PC-9 (cell line): ENCODE measurements around the gene ANTXR2. TPM values are rescaled to one million over a fixed set of nuclear protein-coding genes. Genes with fewer than 3 reads are reported as not detected.

Experiments
- BruUV-seq: library from RNA; stranded (reverse); fragments of 400-500 nt; replicated peaks from 2 replicates; lab custom pipeline; 2021; lab: Mats Ljungman, UMichigan
- CTCF ChIA-PET: fragments of 300-600 bp; sonication (Branson Sonifier 250); formaldehyde crosslinking; loops from one replicate; lab custom pipeline; 2022; ENCODE audit warnings: antibody characterized with exemption; lab: Charles Lee
- POLR2A ChIA-PET: fragments of 300-600 bp; sonication (Branson Sonifier 250); formaldehyde crosslinking; loops from one replicate; lab custom pipeline; 2022; ENCODE audit warnings: antibody characterized with exemption; ENCODE audit not compliant: unreplicated experiment; lab: Charles Lee
- DNase-seq, 2 experiments: peaks; one replicate each; pipeline versions ENCODE4 v3.0.0 to v3.0.0-alpha.2; 2015 to 2022; ENCODE audit warnings: mixed read lengths in 1 of 2
- H2AFZ ChIP-seq: fragments of 200-600 bp; sonication (generic); 2 replicates; pipeline ENCODE4 v1.8.1; 2017; ENCODE audit warnings: antibody characterized with exemption
- H3F3A ChIP-seq: fragments of 200-600 bp; sonication (generic); 2 replicates; pipeline ENCODE4 v1.8.1; 2017; ENCODE audit warnings: antibody characterized with exemption, mild to moderate bottlenecking, low read depth; ENCODE audit not compliant: insufficient read depth
- H3K27ac ChIP-seq: fragments of 200-600 bp; sonication (generic); 2 replicates; pipeline ENCODE4 v1.6.1; 2016; ENCODE audit warnings: mixed run types
- H3K27me3 ChIP-seq: fragments of 200-600 bp; sonication (generic); 2 replicates; pipeline ENCODE4 v1.6.1; 2016; ENCODE audit warnings: low read depth, mixed run types; ENCODE audit not compliant: insufficient read depth
- H3K36me3 ChIP-seq: fragments of 200-600 bp; sonication (generic); 2 replicates; pipeline ENCODE4 v1.6.1; 2016; ENCODE audit warnings: low read depth, mixed run types
- H3K4me1 ChIP-seq: fragments of 200-600 bp; sonication (generic); replicated peaks from 2 replicates; pipeline ENCODE4 v1.6.1; 2016; ENCODE audit warnings: mixed run types; ENCODE audit not compliant: insufficient read depth
- H3K4me2 ChIP-seq: fragments of 200-600 bp; sonication (generic); 2 replicates; pipeline ENCODE4 v1.6.1; 2017; ENCODE audit warnings: mixed run types
- H3K4me3 ChIP-seq: fragments of 200-600 bp; sonication (generic); 2 replicates; pipeline ENCODE4 v1.6.1; 2016; ENCODE audit warnings: mixed run types
- H3K79me2 ChIP-seq: fragments of 200-600 bp; sonication (generic); 2 replicates; pipeline ENCODE4 v1.6.1; 2017; ENCODE audit warnings: low read depth, mixed run types
- H3K9me2 ChIP-seq: fragments of 200-600 bp; sonication (generic); 2 replicates; pipeline ENCODE4 v1.8.1; 2017; ENCODE audit warnings: mild to moderate bottlenecking; ENCODE audit not compliant: insufficient read depth
- H3K9me3 ChIP-seq: fragments of 200-600 bp; sonication (generic); 2 replicates; pipeline ENCODE4 v1.8.1; 2016; ENCODE audit warnings: low read depth; ENCODE audit not compliant: insufficient read depth
- H4K20me1 ChIP-seq: fragments of 200-600 bp; sonication (generic); 2 replicates; pipeline ENCODE4 v1.8.1; 2017; ENCODE audit not compliant: insufficient read depth
- EZH2 ChIP-seq: fragments of 200-600 bp; sonication (generic); IDR thresholded peaks from 2 replicates; pipeline ENCODE4 v1.8.0; 2017; ENCODE audit warnings: antibody characterized with exemption, low read depth
- intact Hi-C: fragments of 100-400 bp; cut with micrococcal nuclease; formaldehyde crosslinking; loops from one replicate; pipeline ENCODE4 v1.10.0; 2022; ENCODE audit not compliant: unreplicated experiment
- total RNA-seq: library from RNA; stranded (reverse); gene quantifications from 2 replicates; pipeline ENCODE4 v1.2.3, GENCODE V29; 2021
- TF ChIP-seq, protein P1 (sequence below): fragments of 200-600 bp; sonication (generic); conservative IDR thresholded peaks from 2 replicates; pipeline ENCODE4 v1.6.1; 2017; ENCODE audit warnings: mixed run types, antibody characterized with exemption, mild to moderate bottlenecking, moderate library complexity

ANTXR2 gene
- total RNA-seq, 1 experiment from 2014 or later, result 2.0 TPM

DNA sequence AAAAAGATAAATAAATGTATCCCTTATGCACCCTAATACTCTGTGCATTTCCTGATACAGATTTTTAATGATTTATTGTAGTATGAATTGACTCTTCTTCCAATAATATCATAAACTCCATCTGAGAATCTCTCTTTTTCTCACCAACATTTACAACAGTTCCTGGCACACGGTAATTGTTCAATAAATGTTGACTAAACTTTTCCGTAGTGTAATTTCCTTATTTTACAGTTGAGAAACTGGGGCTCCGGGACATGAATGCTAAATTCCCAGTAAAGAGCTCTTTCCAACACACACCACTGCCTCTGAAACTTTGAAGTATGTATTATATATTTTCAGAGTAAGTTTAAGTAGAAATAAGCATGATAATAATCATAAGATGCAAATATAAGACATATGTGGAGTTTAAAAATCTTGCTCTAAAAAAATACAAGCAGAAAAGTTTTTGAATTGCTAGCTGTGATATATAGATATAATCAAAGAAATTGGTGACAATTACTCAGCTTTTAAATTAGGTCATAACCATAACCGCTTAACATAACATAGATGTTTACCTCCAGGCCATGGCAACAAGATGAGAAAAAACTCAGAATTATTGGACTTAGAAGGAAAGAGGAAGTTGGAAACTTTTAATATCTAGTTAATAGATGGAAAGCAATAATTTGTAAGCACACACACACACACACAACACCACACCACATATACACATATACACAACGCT, 28.2 kb upstream of the ANTXR2 start:
- H3K36me3 ChIP-seq, result no peaks in the 10 kb centered on the region
- H3K4me1 ChIP-seq, result no peaks in the 10 kb centered on the region
- H3K4me2 ChIP-seq, result no peak overlapping the region
- no TSS peak for BruUV-seq
- no peaks in the 10 kb centered on the region for H3K9me2 ChIP-seq
- TF ChIP-seq, protein P1, sequence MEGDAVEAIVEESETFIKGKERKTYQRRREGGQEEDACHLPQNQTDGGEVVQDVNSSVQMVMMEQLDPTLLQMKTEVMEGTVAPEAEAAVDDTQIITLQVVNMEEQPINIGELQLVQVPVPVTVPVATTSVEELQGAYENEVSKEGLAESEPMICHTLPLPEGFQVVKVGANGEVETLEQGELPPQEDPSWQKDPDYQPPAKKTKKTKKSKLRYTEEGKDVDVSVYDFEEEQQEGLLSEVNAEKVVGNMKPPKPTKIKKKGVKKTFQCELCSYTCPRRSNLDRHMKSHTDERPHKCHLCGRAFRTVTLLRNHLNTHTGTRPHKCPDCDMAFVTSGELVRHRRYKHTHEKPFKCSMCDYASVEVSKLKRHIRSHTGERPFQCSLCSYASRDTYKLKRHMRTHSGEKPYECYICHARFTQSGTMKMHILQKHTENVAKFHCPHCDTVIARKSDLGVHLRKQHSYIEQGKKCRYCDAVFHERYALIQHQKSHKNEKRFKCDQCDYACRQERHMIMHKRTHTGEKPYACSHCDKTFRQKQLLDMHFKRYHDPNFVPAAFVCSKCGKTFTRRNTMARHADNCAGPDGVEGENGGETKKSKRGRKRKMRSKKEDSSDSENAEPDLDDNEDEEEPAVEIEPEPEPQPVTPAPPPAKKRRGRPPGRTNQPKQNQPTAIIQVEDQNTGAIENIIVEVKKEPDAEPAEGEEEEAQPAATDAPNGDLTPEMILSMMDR, result no peak
- TF ChIP-seq EZH2, result no peak
- no peaks in the 10 kb centered on the region for H3F3A ChIP-seq
- no peak overlapping the region for H2AFZ ChIP-seq
- no peaks in the 10 kb centered on the region for H4K20me1 ChIP-seq
- H3K9me3 ChIP-seq, result peaks cover 3% of the 10 kb centered on the region; the same call in 1 of the 2 replicates
- no peaks in the 10 kb centered on the region for H3K79me2 ChIP-seq
- intact Hi-C loops, result no loop called here
- H3K27ac ChIP-seq, result no peak overlapping the region
- no peaks in the 10 kb centered on the region for H3K27me3 ChIP-seq
- no peak overlapping the region for H3K4me3 ChIP-seq
- no peak for DNase-seq
- CTCF ChIA-PET, result no interaction called here
- POLR2A ChIA-PET, result no interaction called here

DNA sequence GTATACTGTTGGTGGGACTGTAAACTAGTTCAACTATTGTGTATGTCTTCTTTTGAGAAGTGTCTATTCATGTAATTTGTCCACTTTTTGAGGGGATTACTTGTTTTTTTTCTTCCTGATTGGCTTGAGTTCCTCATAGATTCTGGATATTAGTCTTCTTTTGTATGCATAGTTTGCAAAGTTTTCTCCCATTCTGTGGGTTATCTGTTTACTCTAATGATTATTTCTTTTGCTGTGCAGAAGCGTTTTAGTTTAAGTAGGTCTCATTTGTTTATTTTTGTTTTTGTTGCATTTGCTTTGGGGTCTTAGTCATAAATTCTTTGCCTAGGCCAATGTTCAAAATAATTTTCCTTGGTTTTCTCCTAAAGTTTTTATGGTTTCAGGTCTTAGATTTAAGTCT, 26.6 kb upstream of the ANTXR2 start:
- Histone ChIP-seq H3K9me3 (peaks cover 3% of the 10 kb centered on the region; the same call in 1 of the 2 replicates), H3K4me3 (no peak overlapping the region), H3K4me1 (no peaks in the 10 kb centered on the region), H3K79me2 (no peaks in the 10 kb centered on the region), H3K27me3 (no peaks in the 10 kb centered on the region), H3K9me2 (no peaks in the 10 kb centered on the region), H3K27ac (no peak overlapping the region), H2AFZ (no peak overlapping the region), H3K4me2 (no peak overlapping the region), H3K36me3 (no peaks in the 10 kb centered on the region), H4K20me1 (no peaks in the 10 kb centered on the region), H3F3A (no peaks in the 10 kb centered on the region)
- TF ChIP-seq EZH2, result no peak
- TF ChIP-seq, protein P1, result no peak
- POLR2A ChIA-PET, result no interaction called here
- intact Hi-C loops, result no loop called here
- no TSS peak for BruUV-seq
- DNase-seq, result no peak
- CTCF ChIA-PET, result no interaction called here

DNA sequence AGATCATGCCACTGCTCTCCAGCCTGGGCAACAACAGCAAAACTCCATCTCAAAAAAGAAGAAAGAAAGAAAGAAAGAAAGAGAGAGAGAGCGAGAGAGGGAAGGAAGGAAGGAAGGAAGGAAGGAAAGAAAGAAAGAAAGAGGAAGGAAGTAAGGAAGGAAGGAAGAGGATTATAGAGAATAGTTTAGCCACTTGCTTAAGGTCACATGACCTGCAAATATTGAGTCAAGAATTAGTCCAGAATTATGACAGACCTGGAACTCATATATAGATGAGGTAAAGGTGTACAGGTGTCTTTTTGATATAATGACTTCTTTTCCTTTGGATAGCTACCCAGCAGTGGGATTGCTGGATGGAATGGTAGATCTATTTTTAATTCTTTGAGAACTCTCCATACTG, 25.6 kb upstream of the ANTXR2 start:
- no peak overlapping the region for H3K4me3 ChIP-seq
- POLR2A ChIA-PET, result no interaction called here
- no peaks in the 10 kb centered on the region for H4K20me1 ChIP-seq

More for the DNA sequence above, 25.6 kb upstream of the ANTXR2 start:
- no TSS peak for BruUV-seq
- H3K27ac ChIP-seq, result no peak overlapping the region
- no peaks in the 10 kb centered on the region for H3K4me1 ChIP-seq
- no peaks in the 10 kb centered on the region for H3K79me2 ChIP-seq
- H3K9me2 ChIP-seq, result no peaks in the 10 kb centered on the region
- H3F3A ChIP-seq, result no peaks in the 10 kb centered on the region
- CTCF ChIA-PET, result no interaction called here
- TF ChIP-seq EZH2, result no peak
- TF ChIP-seq, protein P1, result no peak
- H3K9me3 ChIP-seq, result peaks cover under 1% of the 10 kb centered on the region; the same call in 1 of the 2 replicates
- intact Hi-C loops, result no loop called here
- no peak overlapping the region for H2AFZ ChIP-seq
- H3K27me3 ChIP-seq, result no peaks in the 10 kb centered on the region
- no peak for DNase-seq
- H3K36me3 ChIP-seq, result no peaks in the 10 kb centered on the region
- no peak overlapping the region for H3K4me2 ChIP-seq
